Coronary artery (tissue), 2 donors: Measurements from ENCODE around the gene SPATA22.

Experiments
- DNase-seq: peaks from one replicate; pipeline ENCODE4 v3.0.0-alpha.2; 2017; ENCODE audit warnings: low spot score
- H3K27ac ChIP-seq, 2 donors: fragments of 200-600 bp; sonication (generic); one replicate each; pipeline ENCODE4 v1.5.1; 2016 to 2019
- H3K4me3 ChIP-seq: fragments of 200-600 bp; sonication (generic); 2 replicates; pipeline ENCODE4 v1.5.1; 2016; ENCODE audit warnings: mild to moderate bottlenecking, moderate library complexity
- TF ChIP-seq, protein P1 (sequence below): fragments of 200-600 bp; sonication (generic); IDR thresholded peaks from one replicate; pipeline ENCODE4 v1.5.1; 2019; ENCODE audit warnings: antibody characterized with exemption

Gene SPATA22

DNA sequence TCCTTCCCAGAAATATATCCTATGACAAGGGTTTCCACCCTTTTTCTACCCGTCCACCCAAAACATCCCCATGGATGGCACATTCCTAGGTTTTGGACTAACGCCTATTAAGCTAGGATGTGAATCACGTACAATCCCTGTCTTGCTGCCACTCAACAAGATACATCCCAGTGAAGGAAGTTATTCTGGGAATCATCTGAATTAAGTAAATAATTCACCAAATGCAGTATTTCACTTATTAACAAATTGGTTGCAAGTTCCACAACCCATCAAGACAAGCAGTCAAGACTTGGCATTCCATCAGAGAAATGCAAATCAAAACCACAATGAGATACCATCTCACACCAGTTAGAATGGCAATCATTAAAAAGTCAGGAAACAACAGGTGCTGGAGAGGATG lies 36.2 kb upstream of the SPATA22 start:
- Histone ChIP-seq H3K4me3 (no peak overlapping the region), H3K27ac (no peak overlapping the region)
- no peak for DNase-seq
- TF ChIP-seq, protein P1, sequence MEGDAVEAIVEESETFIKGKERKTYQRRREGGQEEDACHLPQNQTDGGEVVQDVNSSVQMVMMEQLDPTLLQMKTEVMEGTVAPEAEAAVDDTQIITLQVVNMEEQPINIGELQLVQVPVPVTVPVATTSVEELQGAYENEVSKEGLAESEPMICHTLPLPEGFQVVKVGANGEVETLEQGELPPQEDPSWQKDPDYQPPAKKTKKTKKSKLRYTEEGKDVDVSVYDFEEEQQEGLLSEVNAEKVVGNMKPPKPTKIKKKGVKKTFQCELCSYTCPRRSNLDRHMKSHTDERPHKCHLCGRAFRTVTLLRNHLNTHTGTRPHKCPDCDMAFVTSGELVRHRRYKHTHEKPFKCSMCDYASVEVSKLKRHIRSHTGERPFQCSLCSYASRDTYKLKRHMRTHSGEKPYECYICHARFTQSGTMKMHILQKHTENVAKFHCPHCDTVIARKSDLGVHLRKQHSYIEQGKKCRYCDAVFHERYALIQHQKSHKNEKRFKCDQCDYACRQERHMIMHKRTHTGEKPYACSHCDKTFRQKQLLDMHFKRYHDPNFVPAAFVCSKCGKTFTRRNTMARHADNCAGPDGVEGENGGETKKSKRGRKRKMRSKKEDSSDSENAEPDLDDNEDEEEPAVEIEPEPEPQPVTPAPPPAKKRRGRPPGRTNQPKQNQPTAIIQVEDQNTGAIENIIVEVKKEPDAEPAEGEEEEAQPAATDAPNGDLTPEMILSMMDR = no peak

DNA sequence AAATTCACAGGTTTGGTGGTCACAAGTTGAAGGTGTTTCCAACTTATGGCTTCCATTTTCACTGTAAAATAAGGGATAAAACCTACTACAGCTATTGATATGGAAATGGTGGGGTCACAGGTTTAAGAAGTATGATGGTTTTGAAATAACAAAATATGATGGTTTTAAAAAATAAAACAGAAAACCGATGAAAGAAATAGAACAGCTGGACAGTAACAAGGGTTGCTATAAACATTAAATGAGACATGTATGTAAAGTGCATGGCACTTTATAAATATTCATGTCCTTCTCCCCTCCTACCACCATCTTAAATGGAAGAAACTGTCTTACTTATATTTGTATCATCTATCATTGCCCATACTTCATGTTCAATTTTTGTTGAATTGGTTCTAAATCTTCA lies 35.5 kb upstream of the SPATA22 start:
- no peak for DNase-seq
- H3K27ac ChIP-seq = no peak overlapping the region
- H3K4me3 ChIP-seq = no peak overlapping the region
- TF ChIP-seq, protein P1 = no peak

DNA sequence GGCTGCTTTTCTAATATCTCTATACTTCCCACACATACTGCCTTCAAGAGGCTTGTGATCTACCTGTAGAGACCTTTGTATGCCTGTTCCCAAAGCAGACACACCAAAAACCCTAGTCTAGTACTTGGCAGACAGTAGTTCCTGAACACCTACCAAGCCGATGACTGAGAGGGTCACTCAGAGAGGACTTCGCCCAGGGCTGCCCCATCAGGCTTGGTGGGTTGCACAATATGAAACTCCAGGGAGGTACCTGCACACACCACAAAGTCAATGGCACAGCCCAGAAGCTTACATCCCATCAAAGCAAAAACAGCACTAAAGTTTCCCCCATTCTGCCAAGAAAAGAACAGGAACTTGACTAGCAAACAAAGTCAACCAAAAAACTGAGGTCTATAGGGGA lies 34.4 kb upstream of the SPATA22 start:
- TF ChIP-seq, protein P1 = no peak
- H3K27ac ChIP-seq = no peak overlapping the region
- DNase-seq = no peak

DNA sequence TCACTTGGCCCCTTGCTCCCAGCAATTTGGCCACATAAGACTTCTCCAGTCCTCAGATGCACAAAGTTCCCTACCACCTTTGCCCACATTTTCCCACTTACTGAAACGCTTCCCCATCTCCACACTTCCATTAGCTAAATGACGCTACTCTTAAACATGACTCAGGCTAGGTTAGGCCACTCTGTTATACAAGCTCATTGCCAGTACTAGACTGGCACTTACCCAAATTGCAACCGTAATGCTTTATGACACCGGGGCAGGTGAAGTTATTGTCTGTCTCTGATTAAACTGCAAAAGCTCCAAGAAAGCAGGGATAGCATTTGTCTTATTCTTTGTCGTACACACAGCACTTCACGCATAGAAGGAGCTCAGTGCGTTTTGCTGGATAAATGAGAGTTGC lies 33.4 kb upstream of the SPATA22 start:
- H3K27ac ChIP-seq = no peak overlapping the region
- H3K4me3 ChIP-seq = no peak overlapping the region
- TF ChIP-seq, protein P1 = no peak
- DNase-seq = no peak

More for the DNA sequence above, 34.4 kb upstream of the SPATA22 start:
- H3K4me3 ChIP-seq = no peak overlapping the region

DNA sequence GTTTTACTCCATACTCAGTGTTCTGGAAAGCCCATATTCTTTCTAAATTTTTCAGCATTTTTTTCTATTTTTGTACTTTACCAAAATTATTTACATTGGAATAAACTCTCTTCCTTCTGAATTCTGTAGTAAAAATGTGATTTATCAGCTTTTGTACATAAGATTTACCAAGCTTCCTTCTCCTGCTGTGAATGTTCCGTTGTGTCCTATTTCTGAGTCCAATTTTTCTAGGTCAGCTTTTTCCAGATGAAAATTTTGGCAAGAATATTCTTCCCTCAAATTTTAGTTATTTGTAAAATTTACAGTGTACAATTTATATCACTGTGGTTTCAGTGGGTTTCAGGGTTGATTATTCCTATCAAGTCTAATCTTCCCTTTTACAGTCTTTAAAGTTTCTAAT lies 31.7 kb upstream of the SPATA22 start:
- no peak overlapping the region for H3K4me3 ChIP-seq
- TF ChIP-seq, protein P1 = no peak
- DNase-seq = no peak
- no peak overlapping the region for H3K27ac ChIP-seq

DNA sequence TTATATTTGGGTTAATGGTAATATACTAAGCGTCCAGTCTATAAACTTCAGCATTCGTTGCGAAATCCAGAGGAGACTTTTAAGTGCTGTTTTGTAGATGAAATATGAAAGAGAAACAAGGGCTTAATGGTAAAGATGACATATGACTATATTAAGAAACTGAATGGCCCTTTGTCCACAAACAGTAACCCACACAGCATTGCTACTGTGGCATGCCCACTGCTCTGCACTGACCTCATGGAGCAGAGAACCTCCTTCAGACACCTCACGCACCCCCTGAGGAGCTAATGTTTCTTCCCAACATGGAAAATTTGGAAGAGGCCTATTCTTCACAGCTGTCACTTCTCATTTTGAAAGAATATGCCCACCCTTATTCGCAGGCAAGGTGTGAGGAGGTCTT lies 30.8 kb upstream of the SPATA22 start:
- no peak overlapping the region for H3K27ac ChIP-seq

DNA sequence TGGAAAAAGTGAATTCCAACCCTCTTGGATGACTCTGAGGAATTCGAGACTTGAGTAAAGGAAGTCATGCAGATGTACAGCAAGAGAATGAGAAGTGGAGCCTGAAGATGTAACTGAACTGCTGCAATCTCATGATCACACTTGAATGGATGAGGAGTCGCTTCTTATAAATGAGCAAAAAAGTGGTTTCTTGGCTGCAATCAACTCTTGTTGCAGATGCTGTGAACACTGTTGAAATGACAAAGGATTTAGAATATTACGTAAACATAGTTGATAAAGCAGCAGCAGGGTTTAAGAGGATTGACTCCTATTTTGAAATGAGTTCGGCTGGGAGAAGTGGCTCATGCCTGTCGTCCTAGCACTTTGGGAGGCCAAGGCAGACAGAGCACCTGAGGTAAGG lies 29.7 kb upstream of the SPATA22 start:
- TF ChIP-seq, protein P1 = no peak
- DNase-seq = no peak
- no peak overlapping the region for H3K4me3 ChIP-seq
- H3K27ac ChIP-seq = no peak overlapping the region

More for the DNA sequence above, 30.8 kb upstream of the SPATA22 start:
- no peak overlapping the region for H3K4me3 ChIP-seq
- TF ChIP-seq, protein P1 = no peak
- no peak for DNase-seq
